CD4-positive, alpha-beta T cell (primary cell): Measurements from ENCODE around the gene CABP2. TPM values are rescaled to one million over a fixed set of nuclear protein-coding genes. Genes with fewer than 3 reads are reported as not detected.

Experiments used
- ATAC-seq: fragments of 200-7000 bp; cut with Tn5 transposase; one replicate; pipeline ENCODE4 v1.10.0; 2022; ENCODE audit warnings: mild to moderate bottlenecking; ENCODE audit not compliant: poor library complexity
- CTCF ChIA-PET: fragments of 350-600 bp; sonication (Branson Sonifier 250); formaldehyde crosslinking; loops from one replicate; lab custom pipeline; 2021; ENCODE audit warnings: antibody characterized with exemption, inconsistent platforms; lab: Charles Lee
- POLR2A ChIA-PET: fragments of 350-600 bp; sonication (Branson Sonifier 250); formaldehyde crosslinking; loops from one replicate; lab custom pipeline; 2021; ENCODE audit warnings: antibody characterized with exemption, inconsistent platforms; lab: Charles Lee
- DNase-seq, 14 experiments: peaks; one replicate each; pipeline ENCODE4 v3.0.0-alpha.2; 2013 to 2020; ENCODE audit warnings: mixed read lengths in 2 of 14
- H3K27ac ChIP-seq, 2 donors: one replicate each; pipeline versions ENCODE4 v1.5.1 to v1.7.0; 2013; ENCODE audit warnings: low read length in 2 of 2, low read depth in 1 of 2, mild to moderate bottlenecking in 1 of 2
- H3K27me3 ChIP-seq, 2 experiments: 1 replicate in 1 of 2; 2 replicates in 1 of 2; pipeline versions ENCODE4 v1.6.1 to v1.7.0; 2013; ENCODE audit warnings: low read length in 2 of 2, control low read depth in 1 of 2, mild to moderate bottlenecking in 1 of 2, moderate library complexity in 1 of 2; ENCODE audit not compliant: insufficient read depth in 2 of 2, control insufficient read depth in 1 of 2
- H3K36me3 ChIP-seq: one replicate; pipeline ENCODE4 v1.6.1; 2013; ENCODE audit warnings: low read length, control low read depth; ENCODE audit not compliant: insufficient read depth
- H3K4me1 ChIP-seq: one replicate; pipeline ENCODE4 v1.6.1; 2013; ENCODE audit warnings: low read length, control low read depth; ENCODE audit not compliant: insufficient read depth
- H3K4me3 ChIP-seq: one replicate; pipeline ENCODE4 v1.5.1; 2013; ENCODE audit warnings: mild to moderate bottlenecking, low read length, moderate library complexity
- H3K9me3 ChIP-seq, 2 experiments: 1 replicate in 1 of 2; 2 replicates in 1 of 2; pipeline versions ENCODE4 v1.6.1 to v1.7.0; 2013; ENCODE audit warnings: low read length in 2 of 2, mild to moderate bottlenecking in 2 of 2, control low read depth in 1 of 2, moderate library complexity in 1 of 2; ENCODE audit not compliant: control insufficient read depth in 1 of 2, insufficient read depth in 1 of 2
- H3K27ac Mint-ChIP-seq: one replicate; pipeline ENCODE4 v1.8.0; 2020; ENCODE audit warnings: mixed read lengths
- H3K27me3 Mint-ChIP-seq: one replicate; pipeline ENCODE4 v1.8.0; 2021; ENCODE audit warnings: mixed read lengths
- H3K36me3 Mint-ChIP-seq: one replicate; pipeline ENCODE4 v1.8.0; 2021; ENCODE audit warnings: low read depth, mixed read lengths
- H3K4me1 Mint-ChIP-seq: one replicate; pipeline ENCODE4 v1.8.0; 2021; ENCODE audit warnings: low read depth, mixed read lengths
- H3K4me3 Mint-ChIP-seq: one replicate; pipeline ENCODE4 v1.8.0; 2020; ENCODE audit warnings: mild to moderate bottlenecking, mixed read lengths
- H3K9me3 Mint-ChIP-seq: one replicate; pipeline ENCODE4 v1.8.0; 2020; ENCODE audit warnings: mixed read lengths
- intact Hi-C, 2 experiments: fragments of 100-400 bp; cut with DNase I in 1 of 2; cut with micrococcal nuclease in 1 of 2; formaldehyde crosslinking; loops; one replicate each; pipeline versions ENCODE4 v1.15.1 to v1.9.0; 2023 to 2025; cut with DNase I, micrococcal nuclease
- total RNA-seq, 174 experiments: library from RNA in 2 of 174; stranded (reverse) in 2 of 174; gene quantifications; one replicate each; pipeline ENCODE4 v1.2.3 and lab custom pipeline; 2021 to 2026
- TF ChIP-seq, protein P1 (sequence below): fragments of 200-600 bp; IDR thresholded peaks from one replicate; pipeline ENCODE4 v1.8.0; 2022; ENCODE audit warnings: antibody characterized with exemption, mild to moderate bottlenecking

CABP2 gene
- total RNA-seq, 2 experiments from 2014 or later = not detected

DNA sequence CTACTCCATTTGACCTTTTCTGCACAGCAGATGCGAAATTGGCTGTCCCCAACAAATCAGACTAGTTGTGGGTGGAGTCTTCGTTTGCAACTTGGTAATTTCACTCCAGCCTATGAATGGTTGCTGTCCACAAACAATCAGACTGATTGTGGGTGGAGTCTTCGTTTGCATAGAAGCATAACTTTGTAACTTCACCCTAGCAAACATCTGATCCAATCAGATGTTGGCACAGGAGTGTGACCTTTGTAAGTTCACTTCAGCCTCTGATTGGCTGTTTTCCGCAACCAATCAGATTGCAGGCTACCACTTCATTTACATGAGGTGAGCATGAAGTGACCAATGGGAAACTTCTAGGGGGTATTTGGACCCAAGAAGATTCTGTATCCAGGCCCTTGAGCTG lies 16.3 kb upstream of the CABP2 start:
- Mint-ChIP-seq H3K9me3 (no peaks in the 10 kb centered on the region), H3K4me1 (no peaks in the 10 kb centered on the region), H3K27ac (no peak overlapping the region), H3K27me3 (no peaks in the 10 kb centered on the region), H3K36me3 (no peaks in the 10 kb centered on the region), H3K4me3 (no peak overlapping the region)
- Histone ChIP-seq H3K27me3 (no peaks in the 10 kb centered on the region), H3K36me3 (no peaks in the 10 kb centered on the region), H3K4me3 (no peak overlapping the region), H3K27ac (no peak overlapping the region), H3K4me1 (no peaks in the 10 kb centered on the region), H3K9me3 (peaks cover 0 to 3% of the 10 kb centered on the region in 2 experiments)
- POLR2A ChIA-PET = no interaction called here
- intact Hi-C loops = loop anchor here in 1 of 2 experiments (5.0 kb wide), 1 partner anchor 1142 kb away; no protein-coding TSS in a partner anchor
- no peak for ATAC-seq
- CTCF ChIA-PET = no interaction called here
- no peak for DNase-seq
- TF ChIP-seq, protein P1, sequence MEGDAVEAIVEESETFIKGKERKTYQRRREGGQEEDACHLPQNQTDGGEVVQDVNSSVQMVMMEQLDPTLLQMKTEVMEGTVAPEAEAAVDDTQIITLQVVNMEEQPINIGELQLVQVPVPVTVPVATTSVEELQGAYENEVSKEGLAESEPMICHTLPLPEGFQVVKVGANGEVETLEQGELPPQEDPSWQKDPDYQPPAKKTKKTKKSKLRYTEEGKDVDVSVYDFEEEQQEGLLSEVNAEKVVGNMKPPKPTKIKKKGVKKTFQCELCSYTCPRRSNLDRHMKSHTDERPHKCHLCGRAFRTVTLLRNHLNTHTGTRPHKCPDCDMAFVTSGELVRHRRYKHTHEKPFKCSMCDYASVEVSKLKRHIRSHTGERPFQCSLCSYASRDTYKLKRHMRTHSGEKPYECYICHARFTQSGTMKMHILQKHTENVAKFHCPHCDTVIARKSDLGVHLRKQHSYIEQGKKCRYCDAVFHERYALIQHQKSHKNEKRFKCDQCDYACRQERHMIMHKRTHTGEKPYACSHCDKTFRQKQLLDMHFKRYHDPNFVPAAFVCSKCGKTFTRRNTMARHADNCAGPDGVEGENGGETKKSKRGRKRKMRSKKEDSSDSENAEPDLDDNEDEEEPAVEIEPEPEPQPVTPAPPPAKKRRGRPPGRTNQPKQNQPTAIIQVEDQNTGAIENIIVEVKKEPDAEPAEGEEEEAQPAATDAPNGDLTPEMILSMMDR = no peak

DNA sequence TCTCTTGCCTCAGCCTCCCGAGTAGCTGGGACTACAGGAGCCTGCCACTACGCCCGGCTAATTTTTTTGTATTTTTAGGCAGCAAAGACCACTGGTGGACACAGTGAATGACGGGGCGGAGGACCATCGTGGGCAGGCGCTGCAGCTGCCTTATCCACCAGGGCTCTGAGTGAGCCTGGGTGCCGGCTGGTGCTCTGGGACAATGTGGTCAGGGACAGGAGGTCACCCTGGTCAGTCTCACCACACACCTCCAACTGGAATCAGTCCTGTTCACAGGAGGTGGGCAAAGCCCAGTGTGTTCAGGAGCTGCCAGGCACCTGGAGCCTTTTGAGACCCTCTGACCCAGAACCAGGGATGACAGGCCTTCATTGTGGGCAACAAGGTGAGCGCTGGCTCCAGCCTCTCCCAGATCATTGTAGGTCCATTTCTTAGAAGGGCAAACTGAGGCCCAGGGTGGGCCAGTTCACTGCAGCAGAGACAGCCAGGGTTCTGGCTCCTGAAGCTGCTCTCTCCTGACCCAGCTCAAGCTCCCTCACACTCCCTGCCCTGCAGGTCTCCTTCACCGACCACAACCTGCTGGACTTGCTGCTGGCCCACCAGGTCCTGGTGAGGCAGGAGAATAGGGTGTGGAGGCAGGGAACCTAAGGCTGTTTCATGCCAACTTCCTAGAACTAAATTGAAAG lies 15.7 kb upstream of the CABP2 start:
- CTCF ChIA-PET = no interaction called here
- Mint-ChIP-seq H3K36me3 (no peaks in the 10 kb centered on the region), H3K27me3 (no peaks in the 10 kb centered on the region), H3K9me3 (peaks cover 2% of the 10 kb centered on the region), H3K27ac (no peak overlapping the region), H3K4me1 (no peaks in the 10 kb centered on the region), H3K4me3 (no peak overlapping the region)
- intact Hi-C loops = loop anchor here in 1 of 2 experiments (5.0 kb wide), 1 partner anchor 1142 kb away; no protein-coding TSS in a partner anchor
- H3K4me1 ChIP-seq = no peaks in the 10 kb centered on the region
- DNase-seq = no peak
- no peak overlapping the region for H3K4me3 ChIP-seq
- no peaks in the 10 kb centered on the region for H3K36me3 ChIP-seq
- peaks cover 0 to 8% of the 10 kb centered on the region in 2 experiments for H3K9me3 ChIP-seq
- TF ChIP-seq, protein P1 = no peak
- H3K27ac ChIP-seq = no peak overlapping the region
- no peak for ATAC-seq
- H3K27me3 ChIP-seq = no peaks in the 10 kb centered on the region
- POLR2A ChIA-PET = no interaction called here

DNA sequence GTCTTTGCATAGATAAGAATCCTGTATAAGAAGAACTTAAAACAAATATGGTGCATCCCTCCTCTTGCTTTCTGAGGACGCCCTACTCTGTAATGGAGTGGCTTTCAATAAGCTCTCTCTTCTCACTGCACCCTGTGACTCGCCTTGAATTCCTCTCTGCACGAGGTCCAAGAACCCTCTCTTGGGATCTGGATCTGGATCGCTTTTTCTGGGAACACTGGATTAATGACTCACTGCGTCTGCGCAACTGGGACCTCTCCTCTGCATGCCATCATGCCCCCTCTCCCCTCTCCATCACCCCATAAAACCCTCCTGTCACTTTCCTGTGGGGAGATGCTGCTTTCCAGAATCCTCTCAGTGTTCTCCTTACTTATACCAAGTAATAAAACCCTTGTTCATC lies 15.1 kb upstream of the CABP2 start:
- ATAC-seq (no peak), DNase-seq (no peak)
- POLR2A ChIA-PET = no interaction called here
- TF ChIP-seq, protein P1 = no peak
- CTCF ChIA-PET = no interaction called here
- H3K9me3 ChIP-seq = peaks cover 3 to 8% of the 10 kb centered on the region in 2 experiments
- intact Hi-C loops = loop anchor here in 1 of 2 experiments (5.0 kb wide), 1 partner anchor 1141 kb away; no protein-coding TSS in a partner anchor
- H3K36me3 ChIP-seq = no peaks in the 10 kb centered on the region
- no peak overlapping the region for H3K27ac ChIP-seq
- no peaks in the 10 kb centered on the region for H3K27me3 ChIP-seq
- Mint-ChIP-seq H3K36me3 (no peaks in the 10 kb centered on the region), H3K9me3 (peaks cover 5% of the 10 kb centered on the region), H3K27me3 (no peaks in the 10 kb centered on the region), H3K4me3 (no peak overlapping the region), H3K4me1 (no peaks in the 10 kb centered on the region), H3K27ac (no peak overlapping the region)
- H3K4me3 ChIP-seq = no peak overlapping the region
- no peaks in the 10 kb centered on the region for H3K4me1 ChIP-seq
